HFF-Myc (cell line): ENCODE measurements around the gene NCOA5.

ENCODE experiments used
- DNase-seq: peaks from one replicate; pipeline ENCODE4 v3.0.0-alpha.2; 2011; ENCODE audit warnings: low read depth; ENCODE audit errors: extremely low read depth
- H3K4me3 ChIP-seq: replicated peaks from 2 replicates; pipeline ENCODE4 v1.5.1; 2011; ENCODE audit warnings: low read depth, mild to moderate bottlenecking, control low read depth, low read length
- TF ChIP-seq, protein P1 (sequence below): IDR thresholded peaks from 2 replicates; pipeline ENCODE4 v1.5.1; 2012; ENCODE audit warnings: mild to moderate bottlenecking, low read depth, low read length, control low read depth; ENCODE audit errors: missing control alignments

Gene NCOA5

DNA sequence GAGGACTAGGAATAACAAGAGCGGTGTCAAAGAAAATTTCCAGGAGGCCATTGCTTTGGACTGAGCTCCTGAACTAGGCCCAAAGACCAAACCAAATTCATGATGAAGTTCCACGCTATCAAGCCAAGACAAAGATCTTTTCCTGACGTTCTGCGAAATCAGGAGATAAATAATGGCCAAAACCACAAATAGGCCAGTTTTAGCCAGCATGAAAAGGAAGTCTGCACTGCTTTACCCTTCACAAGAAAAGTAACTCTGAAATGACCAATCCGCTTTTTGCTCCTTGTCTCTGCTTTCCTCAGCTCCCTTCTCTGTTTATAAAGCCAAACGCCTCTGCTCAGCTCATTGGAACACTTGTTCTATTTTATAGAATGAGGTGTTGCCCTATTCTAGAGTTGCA lies 6.7 kb downstream of the NCOA5 start:
- DNase-seq = no peak
- TF ChIP-seq, protein P1, sequence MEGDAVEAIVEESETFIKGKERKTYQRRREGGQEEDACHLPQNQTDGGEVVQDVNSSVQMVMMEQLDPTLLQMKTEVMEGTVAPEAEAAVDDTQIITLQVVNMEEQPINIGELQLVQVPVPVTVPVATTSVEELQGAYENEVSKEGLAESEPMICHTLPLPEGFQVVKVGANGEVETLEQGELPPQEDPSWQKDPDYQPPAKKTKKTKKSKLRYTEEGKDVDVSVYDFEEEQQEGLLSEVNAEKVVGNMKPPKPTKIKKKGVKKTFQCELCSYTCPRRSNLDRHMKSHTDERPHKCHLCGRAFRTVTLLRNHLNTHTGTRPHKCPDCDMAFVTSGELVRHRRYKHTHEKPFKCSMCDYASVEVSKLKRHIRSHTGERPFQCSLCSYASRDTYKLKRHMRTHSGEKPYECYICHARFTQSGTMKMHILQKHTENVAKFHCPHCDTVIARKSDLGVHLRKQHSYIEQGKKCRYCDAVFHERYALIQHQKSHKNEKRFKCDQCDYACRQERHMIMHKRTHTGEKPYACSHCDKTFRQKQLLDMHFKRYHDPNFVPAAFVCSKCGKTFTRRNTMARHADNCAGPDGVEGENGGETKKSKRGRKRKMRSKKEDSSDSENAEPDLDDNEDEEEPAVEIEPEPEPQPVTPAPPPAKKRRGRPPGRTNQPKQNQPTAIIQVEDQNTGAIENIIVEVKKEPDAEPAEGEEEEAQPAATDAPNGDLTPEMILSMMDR = no peak
- H3K4me3 ChIP-seq = no peak overlapping the region

DNA sequence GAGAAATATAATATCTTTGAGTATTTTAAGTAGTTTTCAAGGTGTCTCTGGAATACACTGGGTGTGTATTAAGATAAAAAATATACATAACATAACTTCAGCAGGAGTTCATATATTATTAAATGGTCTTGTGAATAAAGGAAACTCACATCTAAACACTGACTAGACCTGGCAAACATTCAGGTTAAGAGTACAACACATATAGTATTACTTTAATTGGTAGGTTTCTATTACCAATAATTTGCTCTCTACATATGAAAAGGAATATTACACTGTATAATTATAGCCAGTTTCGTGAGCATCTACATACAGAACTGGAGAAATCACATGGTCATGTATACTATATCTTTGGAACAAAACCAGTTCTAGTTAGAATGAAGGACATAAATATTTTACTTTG lies 8.7 kb downstream of the NCOA5 start:
- TF ChIP-seq, protein P1 = no peak
- no peak overlapping the region for H3K4me3 ChIP-seq
- DNase-seq = no peak

DNA sequence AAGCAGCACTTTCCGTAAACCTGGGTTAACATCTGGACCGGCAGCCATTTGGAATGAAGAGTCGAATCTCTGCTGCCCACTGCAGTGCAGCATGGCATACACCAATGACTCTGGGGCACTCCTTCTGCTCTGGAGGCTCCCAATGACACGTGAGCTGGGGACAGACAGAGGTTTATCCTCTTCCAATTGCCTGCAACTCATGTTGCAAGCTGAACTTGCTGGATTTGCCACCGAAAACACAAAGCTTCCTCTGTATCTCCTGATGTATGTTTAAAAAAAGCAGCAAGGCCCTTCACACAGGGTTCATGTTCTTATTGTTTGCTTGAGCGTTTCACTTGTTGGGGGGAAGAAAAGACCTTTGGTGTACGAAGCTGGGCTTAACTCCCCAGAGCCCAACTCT lies 10.8 kb downstream of the NCOA5 start:
- TF ChIP-seq, protein P1 = no peak
- no peak for DNase-seq
- H3K4me3 ChIP-seq = no peak overlapping the region

DNA sequence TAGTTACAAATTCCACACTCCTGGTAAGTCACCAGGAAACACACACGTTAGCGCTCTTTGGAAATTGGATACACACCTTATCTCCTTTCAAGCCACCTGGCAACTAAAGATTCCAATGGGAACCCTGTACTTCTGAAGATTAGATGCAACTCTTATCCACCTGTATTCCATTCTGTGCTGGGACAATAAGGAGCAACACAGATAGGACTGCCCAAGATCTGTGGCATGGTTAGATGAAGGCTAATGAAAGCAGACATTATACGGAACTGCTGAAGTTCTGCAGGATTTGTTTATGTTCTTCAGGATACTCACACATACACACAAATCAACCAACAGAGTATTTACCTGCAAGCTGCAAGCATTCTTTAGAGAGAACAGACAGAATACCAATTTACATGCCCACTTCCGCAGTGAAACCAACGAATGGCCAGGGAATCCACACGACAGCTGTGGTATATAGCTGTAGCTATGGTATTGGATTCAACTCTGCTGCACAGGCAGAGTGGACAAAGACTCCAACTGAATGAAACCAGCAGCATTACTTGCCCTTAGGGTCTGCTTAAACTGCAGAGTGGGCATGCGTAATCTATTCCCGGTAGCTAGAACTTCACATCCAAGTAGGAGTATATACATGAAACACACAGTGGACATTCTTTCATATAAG lies 12.0 kb downstream of the NCOA5 start:
- TF ChIP-seq, protein P1 = no peak
- DNase-seq = no peak
- H3K4me3 ChIP-seq = no peak overlapping the region

DNA sequence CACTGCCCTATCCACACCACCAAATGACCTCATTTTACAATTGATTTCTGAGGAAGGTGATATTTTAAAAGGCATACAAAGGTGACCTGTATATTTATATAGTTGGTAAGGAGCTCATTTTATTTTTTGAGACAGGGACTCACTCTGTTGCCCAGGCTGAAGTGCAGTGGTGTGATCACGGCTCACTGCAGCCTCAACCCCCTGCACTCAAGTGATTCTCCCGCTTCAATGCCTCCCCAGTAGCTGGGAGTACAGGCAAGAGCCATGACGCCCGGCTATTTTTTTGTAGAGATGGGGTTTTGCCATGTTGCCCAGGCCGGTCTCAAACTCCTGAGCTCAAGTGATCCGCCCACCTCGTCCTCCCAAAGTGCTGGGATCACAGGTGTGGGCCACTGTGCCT lies 13.0 kb downstream of the NCOA5 start:
- TF ChIP-seq, protein P1 = no peak
- no peak overlapping the region for H3K4me3 ChIP-seq
- no peak for DNase-seq

DNA sequence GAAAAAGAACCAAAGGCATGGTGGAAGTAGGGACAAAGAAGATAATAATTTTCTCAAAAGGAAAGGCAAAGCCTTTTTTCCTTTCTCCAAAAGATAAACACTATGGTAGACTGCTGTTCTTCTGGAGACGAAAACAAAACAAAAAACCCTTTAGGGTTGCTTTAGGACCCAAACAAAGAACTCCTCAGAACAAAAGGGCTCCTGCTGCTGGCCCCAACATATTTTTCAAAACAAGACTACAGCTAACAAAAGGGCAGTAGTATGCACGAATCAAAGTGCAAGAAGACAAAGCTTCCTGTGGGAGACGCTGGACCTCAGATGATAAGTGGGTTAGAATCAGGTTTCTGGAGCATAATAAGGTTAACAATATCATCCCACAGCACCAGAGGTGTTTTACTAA lies 15.8 kb downstream of the NCOA5 start:
- no peak overlapping the region for H3K4me3 ChIP-seq
- no peak for DNase-seq
- TF ChIP-seq, protein P1 = no peak

DNA sequence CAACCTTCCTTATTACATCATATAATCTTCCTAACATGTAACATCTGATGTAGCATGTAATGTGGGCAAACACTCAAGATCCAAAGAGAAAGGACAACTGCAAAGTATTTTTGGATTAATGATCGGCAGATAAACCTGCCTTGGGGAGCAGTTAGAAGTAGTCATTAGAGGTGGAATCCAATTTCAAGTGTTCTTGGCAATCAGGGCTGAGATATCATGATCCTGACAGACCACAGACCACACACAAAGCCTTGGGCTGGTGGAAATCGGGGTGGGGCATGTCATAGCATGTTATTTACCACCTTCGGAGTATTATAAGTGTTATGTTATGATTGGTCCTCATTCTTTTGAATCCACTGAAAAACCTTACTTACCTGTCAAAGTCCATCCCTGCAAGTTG lies 16.3 kb downstream of the NCOA5 start:
- no peak for DNase-seq
- TF ChIP-seq, protein P1 = no peak
- no peak overlapping the region for H3K4me3 ChIP-seq
